HEK293T (cell line): Measurements from ENCODE around the gene MTCP1.

Experiments
- CTCF ChIA-PET: fragments of 350-600 bp; formaldehyde crosslinking; extraction: SDS; loops from one replicate; lab custom pipeline; 2021; ENCODE audit warnings: antibody characterized with exemption, inconsistent platforms; lab: Yijun Ruan, JAX
- POLR2A ChIA-PET: fragments of 350-600 bp; formaldehyde crosslinking; extraction: SDS; loops from one replicate; lab custom pipeline; 2020; ENCODE audit warnings: antibody characterized with exemption, inconsistent platforms; lab: Yijun Ruan, JAX
- DNase-seq: peaks from one replicate; pipeline ENCODE4 v3.0.0; 2012; ENCODE audit warnings: mixed read lengths; ENCODE audit errors: extremely low spot score
- ARNT ChIP-seq: fragments of 450-650 bp; IDR thresholded peaks from 2 replicates; pipeline ENCODE4 v1.6.1; 2017; ENCODE audit warnings: mild to moderate bottlenecking
- BHLHE40 ChIP-seq: fragments of 450-650 bp; IDR thresholded peaks from 2 replicates; pipeline ENCODE4 v1.6.1; 2016; ENCODE audit warnings: mild to moderate bottlenecking, moderate library complexity, borderline replicate concordance
- CTBP1 ChIP-seq: fragments of 450-650 bp; IDR thresholded peaks from 2 replicates; pipeline ENCODE4 v1.6.1; 2016; ENCODE audit warnings: borderline replicate concordance
- ELF4 ChIP-seq: fragments of 450-650 bp; IDR thresholded peaks from 2 replicates; pipeline ENCODE4 v1.6.1; 2017; ENCODE audit warnings: antibody characterized with exemption
- FOXA1 ChIP-seq: fragments of 450-650 bp; IDR thresholded peaks from 2 replicates; pipeline ENCODE4 v1.6.1; 2016; ENCODE audit warnings: mild to moderate bottlenecking
- FOXK2 ChIP-seq: fragments of 450-650 bp; IDR thresholded peaks from 2 replicates; pipeline ENCODE4 v1.6.1; 2016; ENCODE audit warnings: mild to moderate bottlenecking
- FOXM1 ChIP-seq: fragments of 450-650 bp; IDR thresholded peaks from 2 replicates; pipeline ENCODE4 v1.6.1; 2017; ENCODE audit warnings: mild to moderate bottlenecking, borderline replicate concordance
- HDGF ChIP-seq: fragments of 450-650 bp; IDR thresholded peaks from 2 replicates; pipeline ENCODE4 v1.6.1; 2017; ENCODE audit warnings: antibody characterized with exemption, borderline replicate concordance
- L3MBTL2 ChIP-seq: fragments of 450-650 bp; conservative IDR thresholded peaks from 2 replicates; pipeline ENCODE4 v1.6.1; 2016; ENCODE audit warnings: mild to moderate bottlenecking
- LEF1 ChIP-seq: fragments of 450-650 bp; IDR thresholded peaks from 2 replicates; pipeline ENCODE4 v1.6.1; 2017; ENCODE audit warnings: mild to moderate bottlenecking, borderline replicate concordance
- NFRKB ChIP-seq: fragments of 450-650 bp; IDR thresholded peaks from 2 replicates; pipeline ENCODE4 v1.6.1; 2016; ENCODE audit warnings: mild to moderate bottlenecking, moderate library complexity
- PKNOX1 ChIP-seq: fragments of 450-650 bp; IDR thresholded peaks from 2 replicates; pipeline ENCODE4 v1.6.1; 2016
- SP1 ChIP-seq: fragments of 450-650 bp; IDR thresholded peaks from 2 replicates; pipeline ENCODE4 v1.6.1; 2017
- SUZ12 ChIP-seq: fragments of 450-650 bp; IDR thresholded peaks from 2 replicates; pipeline ENCODE4 v1.6.1; 2016; ENCODE audit warnings: mild to moderate bottlenecking
- TARDBP ChIP-seq: fragments of 450-650 bp; IDR thresholded peaks from 2 replicates; pipeline ENCODE4 v1.6.1; 2016
- ZNF384 ChIP-seq: fragments of 450-650 bp; IDR thresholded peaks from 2 replicates; pipeline ENCODE4 v1.6.1; 2016

MTCP1 gene

GRCh38 chrX:155094468-155095061 lies 23.6 kb upstream of the MTCP1 start:
- ChIA-PET POLR2A (no interaction called here), CTCF (interaction anchor here (1.0 kb wide), 1 partner anchor 19 kb away, joined by 4 read pairs; no protein-coding TSS in a partner anchor)
- TF ChIP-seq ELF4: no peak
- no peak for TF ChIP-seq TARDBP
- peak; percentile 27 for DNase-seq

- DNase-seq: no peak
- TF ChIP-seq NFRKB (no peak), ZNF384 (no peak), FOXA1 (no peak), TARDBP (no peak), CTBP1 (no peak), FOXM1 (no peak), LEF1 (no peak), ELF4 (no peak), HDGF (no peak), FOXK2 (no peak), PKNOX1 (no peak), SUZ12 (no peak), ARNT (no peak), BHLHE40 (no peak), SP1 (no peak)
- ChIA-PET POLR2A (no interaction called here), CTCF (interaction anchor here (0.7 to 1.7 kb wide), 2 partner anchors 105 to 169 kb away, joined by 3 to 4 read pairs; no protein-coding TSS in a partner anchor)
Observed at GRCh38 chrX:155086961-155087735, 16.2 kb upstream of the MTCP1 start.

GRCh38 chrX:155086202-155086840 lies 15.4 kb upstream of the MTCP1 start:
- DNase-seq: peak; percentile 57
- CTCF ChIA-PET: interaction anchor here (0.7 to 1.7 kb wide), 2 partner anchors 104 to 168 kb away, joined by 3 to 4 read pairs; no protein-coding TSS in a partner anchor
- POLR2A ChIA-PET: no interaction called here
- TF ChIP-seq SUZ12: no peak
- TF ChIP-seq HDGF: no peak
- no peak for TF ChIP-seq SP1
- no peak for TF ChIP-seq ZNF384
- TF ChIP-seq L3MBTL2: 0 out of 2 replicates have a peak, but pooled peaks have one; percentile 15

DNA sequence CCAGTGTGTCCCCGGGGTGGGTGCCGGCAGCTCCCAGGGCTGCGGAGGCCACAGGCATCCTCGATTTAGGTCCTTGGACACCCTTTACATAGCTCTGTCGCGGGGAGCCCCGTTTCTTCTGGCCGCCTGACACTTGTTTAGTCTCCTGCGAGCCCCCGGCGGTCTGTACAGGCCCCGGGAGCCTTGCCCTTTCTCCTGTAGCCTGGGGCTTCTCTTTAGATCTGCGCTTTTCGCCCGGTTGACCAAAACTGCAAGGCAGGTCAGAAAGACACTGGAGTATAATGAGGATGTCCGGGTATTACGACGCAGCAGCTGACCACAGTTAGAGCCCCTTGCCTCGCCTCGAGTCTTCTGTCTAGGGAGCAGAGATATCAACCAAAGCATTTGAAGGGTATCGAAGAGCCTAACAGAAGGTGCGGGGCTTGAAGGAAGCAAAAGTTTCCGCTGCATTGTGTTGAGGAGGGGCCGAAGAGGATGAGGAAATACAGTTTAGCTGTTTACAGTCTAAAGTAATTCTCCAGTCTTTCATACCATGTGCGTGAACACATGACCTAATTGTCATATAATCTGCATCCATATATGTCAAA lies 851 bp upstream of the MTCP1 start:
- CTCF ChIA-PET: no interaction called here
- TF ChIP-seq CTBP1 (no peak), SUZ12 (no peak), FOXA1 (no peak), ZNF384 (no peak), LEF1 (no peak), SP1 (no peak), FOXM1 (no peak), HDGF (no peak), ELF4 (no peak), L3MBTL2 (no peak; the same call in 1 of the 2 replicates), NFRKB (no peak)
- POLR2A ChIA-PET: interaction anchor here (1.0 kb wide), 1 partner anchor 23 kb away, joined by 3 read pairs; no protein-coding TSS in a partner anchor
- no peak for DNase-seq

- TF ChIP-seq FOXM1 (no peak), LEF1 (no peak), ELF4 (no peak)
- DNase-seq: peak; percentile 44
- ChIA-PET CTCF (no interaction called here), POLR2A (interaction anchor here (0.7 kb wide), 1 partner anchor 44 kb away, joined by 3 read pairs; the partner anchor contains the start of gene FUNDC2)
Observed at GRCh38 chrX:155070663-155070974, 317 bp downstream of the MTCP1 start.

DNA sequence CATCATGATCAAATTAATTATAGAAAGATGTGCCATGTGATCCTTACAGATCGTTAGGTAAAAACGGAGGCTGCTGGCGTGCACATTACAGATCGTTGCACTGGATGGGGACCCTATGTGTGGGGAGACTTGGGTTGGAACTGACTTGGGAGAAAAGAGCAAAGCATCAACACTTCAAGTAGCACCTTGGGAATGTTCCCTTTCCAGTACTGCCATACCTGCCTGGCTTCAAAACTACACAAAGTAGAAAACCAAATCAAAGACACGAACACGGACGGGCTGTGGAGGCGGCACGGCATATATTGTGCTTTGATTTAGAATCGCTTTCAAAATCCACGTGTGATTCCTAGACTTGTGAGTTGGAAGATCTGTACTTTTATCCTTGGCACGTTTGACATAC lies 898 bp downstream of the MTCP1 start:
- CTCF ChIA-PET: no interaction called here
- TF ChIP-seq ZNF384 (no peak), LEF1 (no peak), PKNOX1 (no peak)
- DNase-seq: no peak
- POLR2A ChIA-PET: no interaction called here

DNA sequence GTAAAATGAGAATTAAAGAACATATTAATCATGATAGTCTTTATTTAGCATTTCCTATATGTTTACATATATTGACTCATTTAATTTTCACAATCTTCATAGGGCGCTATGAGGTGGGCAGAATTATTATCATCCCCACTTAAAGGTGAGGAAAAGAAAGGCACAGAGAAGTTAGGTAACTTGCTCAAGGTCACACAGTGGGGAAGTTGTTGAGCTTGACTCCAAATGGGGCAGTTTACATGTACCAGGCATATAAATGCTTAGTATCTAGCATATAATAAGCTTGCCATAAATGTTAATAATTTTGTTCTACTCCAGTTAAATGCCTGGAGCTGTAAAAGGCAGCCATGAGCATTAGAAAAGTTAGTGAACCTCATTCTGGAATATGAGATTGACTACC lies 1.5 kb downstream of the MTCP1 start:
- ChIA-PET CTCF (no interaction called here), POLR2A (no interaction called here)
- no peak for DNase-seq
- TF ChIP-seq HDGF (no peak), LEF1 (no peak), SUZ12 (no peak), ZNF384 (no peak)
